Measurements from ENCODE around the gene LOXL1. TPM values are rescaled to one million over a fixed set of nuclear protein-coding genes. Genes with fewer than 3 reads are reported as not detected.

LOXL1 gene
- total RNA-seq, 2 donors from 2014 or later = 8.6 to 14.5 TPM

- H3K27me3 ChIP-seq = no peaks in the 10 kb centered on the region
- TF ChIP-seq, protein P1, sequence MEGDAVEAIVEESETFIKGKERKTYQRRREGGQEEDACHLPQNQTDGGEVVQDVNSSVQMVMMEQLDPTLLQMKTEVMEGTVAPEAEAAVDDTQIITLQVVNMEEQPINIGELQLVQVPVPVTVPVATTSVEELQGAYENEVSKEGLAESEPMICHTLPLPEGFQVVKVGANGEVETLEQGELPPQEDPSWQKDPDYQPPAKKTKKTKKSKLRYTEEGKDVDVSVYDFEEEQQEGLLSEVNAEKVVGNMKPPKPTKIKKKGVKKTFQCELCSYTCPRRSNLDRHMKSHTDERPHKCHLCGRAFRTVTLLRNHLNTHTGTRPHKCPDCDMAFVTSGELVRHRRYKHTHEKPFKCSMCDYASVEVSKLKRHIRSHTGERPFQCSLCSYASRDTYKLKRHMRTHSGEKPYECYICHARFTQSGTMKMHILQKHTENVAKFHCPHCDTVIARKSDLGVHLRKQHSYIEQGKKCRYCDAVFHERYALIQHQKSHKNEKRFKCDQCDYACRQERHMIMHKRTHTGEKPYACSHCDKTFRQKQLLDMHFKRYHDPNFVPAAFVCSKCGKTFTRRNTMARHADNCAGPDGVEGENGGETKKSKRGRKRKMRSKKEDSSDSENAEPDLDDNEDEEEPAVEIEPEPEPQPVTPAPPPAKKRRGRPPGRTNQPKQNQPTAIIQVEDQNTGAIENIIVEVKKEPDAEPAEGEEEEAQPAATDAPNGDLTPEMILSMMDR (IDR thresholded peaks at IDR 0.05) = no peak
- TF ChIP-seq POLR2A (IDR thresholded peaks at IDR 0.05) = no peak
- intact Hi-C loops (cut with DNase I) = no loop called here
- H3K9me3 ChIP-seq = no peaks in the 10 kb centered on the region
- H3K4me3 ChIP-seq = no peak overlapping the region
- no peak overlapping the region for H3K27ac ChIP-seq
- no peak for ATAC-seq
- WGBS, 2 donors = 78 to 81% methylated on average over 7 of the region's 7 CpGs
- DNase-seq = no peak
- H3K4me1 ChIP-seq = peaks cover 3% of the 10 kb centered on the region
- no peaks in the 10 kb centered on the region for H3K36me3 ChIP-seq (replicated peaks in 1 of 2; ENCODE audit: insufficient read depth in 1 of 2, low read depth in 2 of 2)
Observed at GRCh38 chr15:73912030-73912596, 14.1 kb upstream of the LOXL1 start.

DNA sequence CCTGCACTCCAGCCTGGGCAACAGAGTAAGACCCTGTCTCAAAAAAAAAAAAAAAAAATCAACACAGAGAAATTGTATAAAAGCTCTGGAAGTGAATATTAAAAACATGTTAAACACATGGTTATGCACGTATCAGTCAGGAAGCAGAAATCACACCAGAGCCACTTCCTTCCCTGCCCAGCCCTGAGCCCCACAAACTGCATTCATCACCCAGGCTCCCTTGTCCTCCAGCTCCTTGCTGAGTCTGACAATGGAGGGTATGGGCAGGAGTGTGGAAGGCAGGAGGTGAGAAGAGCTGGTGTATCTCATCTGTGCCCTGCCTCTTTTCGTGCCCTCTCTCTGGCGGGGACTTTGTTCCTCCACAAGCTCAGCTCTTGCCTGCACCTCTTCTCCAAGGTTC is 12.1 kb upstream of the LOXL1 start:
- no peaks in the 10 kb centered on the region for H3K27me3 ChIP-seq

GRCh38 chr15:73915082-73915481 is 11.2 kb upstream of the LOXL1 start:
- Histone ChIP-seq H3K4me3 (no peak overlapping the region), H3K4me1 (no peaks in the 10 kb centered on the region), H3K27ac (no peak overlapping the region), H3K9me3 (no peaks in the 10 kb centered on the region), H3K36me3 (replicated peaks in 1 of 2; ENCODE audit: insufficient read depth in 1 of 2, low read depth in 2 of 2) (no peaks in the 10 kb centered on the region), H3K27me3 (no peaks in the 10 kb centered on the region)
- ATAC-seq (no peak), DNase-seq (no peak)
- WGBS, 2 donors = 60 to 61% methylated on average over 2 of the region's 2 CpGs
- intact Hi-C loops (cut with DNase I) = no loop called here
- TF ChIP-seq, protein P1 (IDR thresholded peaks at IDR 0.05) = no peak
- TF ChIP-seq POLR2A (IDR thresholded peaks at IDR 0.05) = no peak

More for the DNA sequence above, 12.1 kb upstream of the LOXL1 start:
- intact Hi-C loops (cut with DNase I) = no loop called here
- Histone ChIP-seq H3K4me1 (no peaks in the 10 kb centered on the region), H3K9me3 (no peaks in the 10 kb centered on the region), H3K36me3 (replicated peaks in 1 of 2; ENCODE audit: insufficient read depth in 1 of 2, low read depth in 2 of 2) (no peaks in the 10 kb centered on the region), H3K27ac (no peak overlapping the region), H3K4me3 (no peak overlapping the region)
- TF ChIP-seq POLR2A (IDR thresholded peaks at IDR 0.05) = no peak
- TF ChIP-seq, protein P1 (IDR thresholded peaks at IDR 0.05) = no peak
- ATAC-seq = no peak
- WGBS, 2 donors = 65 to 88% methylated on average over 3 of the region's 3 CpGs
- no peak for DNase-seq

GRCh38 chr15:73918784-73919183 is 7.5 kb upstream of the LOXL1 start:
- H3K36me3 ChIP-seq (replicated peaks in 1 of 2; ENCODE audit: insufficient read depth in 1 of 2, low read depth in 2 of 2) = no peaks in the 10 kb centered on the region

More at GRCh38 chr15:73918784-73919183, 7.5 kb upstream of the LOXL1 start:
- TF ChIP-seq, protein P1 (IDR thresholded peaks at IDR 0.05) = no peak
- TF ChIP-seq POLR2A (IDR thresholded peaks at IDR 0.05) = no peak
- Histone ChIP-seq H3K27me3 (no peaks in the 10 kb centered on the region), H3K27ac (no peak overlapping the region), H3K9me3 (no peaks in the 10 kb centered on the region), H3K4me3 (no peak overlapping the region), H3K4me1 (peaks cover 15% of the 10 kb centered on the region)
- 81 to 91% methylated on average over 3 of the region's 3 CpGs for whole genome bisulfite sequencing, 2 donors
- no peak for ATAC-seq
- intact Hi-C loops (cut with DNase I) = no loop called here
- DNase-seq = no peak

Measured in body of pancreas (tissue), 4 donors.